D721Med (cell line): ENCODE measurements around the gene HTRA3.

Experiments used
- DNase-seq: peaks from one replicate; pipeline ENCODE4 v3.0.0; 2011; ENCODE audit warnings: low spot score; ENCODE audit not compliant: insufficient read length
- FAIRE-seq: peaks from 2 replicates; lab custom pipeline; 2011; peaks lifted over from hg19 to GRCh38; lab: Jason Lieb, UNC
- TF ChIP-seq, protein P1 (sequence below): IDR thresholded peaks from 2 replicates; pipeline ENCODE4 v1.5.1; 2012; ENCODE audit warnings: mild to moderate bottlenecking, control low read depth; ENCODE audit not compliant: insufficient read depth; ENCODE audit errors: missing control alignments

HTRA3 gene

GRCh38 chr4:8269535-8270417, at the start of gene HTRA3:
HTRA3 (plus strand) TSS chr4:8269754; CDS start chr4:8269969, 215 bp downstream.
- TF ChIP-seq, protein P1, sequence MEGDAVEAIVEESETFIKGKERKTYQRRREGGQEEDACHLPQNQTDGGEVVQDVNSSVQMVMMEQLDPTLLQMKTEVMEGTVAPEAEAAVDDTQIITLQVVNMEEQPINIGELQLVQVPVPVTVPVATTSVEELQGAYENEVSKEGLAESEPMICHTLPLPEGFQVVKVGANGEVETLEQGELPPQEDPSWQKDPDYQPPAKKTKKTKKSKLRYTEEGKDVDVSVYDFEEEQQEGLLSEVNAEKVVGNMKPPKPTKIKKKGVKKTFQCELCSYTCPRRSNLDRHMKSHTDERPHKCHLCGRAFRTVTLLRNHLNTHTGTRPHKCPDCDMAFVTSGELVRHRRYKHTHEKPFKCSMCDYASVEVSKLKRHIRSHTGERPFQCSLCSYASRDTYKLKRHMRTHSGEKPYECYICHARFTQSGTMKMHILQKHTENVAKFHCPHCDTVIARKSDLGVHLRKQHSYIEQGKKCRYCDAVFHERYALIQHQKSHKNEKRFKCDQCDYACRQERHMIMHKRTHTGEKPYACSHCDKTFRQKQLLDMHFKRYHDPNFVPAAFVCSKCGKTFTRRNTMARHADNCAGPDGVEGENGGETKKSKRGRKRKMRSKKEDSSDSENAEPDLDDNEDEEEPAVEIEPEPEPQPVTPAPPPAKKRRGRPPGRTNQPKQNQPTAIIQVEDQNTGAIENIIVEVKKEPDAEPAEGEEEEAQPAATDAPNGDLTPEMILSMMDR, result no peak
- FAIRE-seq (no peak), DNase-seq (no peak)

DNA sequence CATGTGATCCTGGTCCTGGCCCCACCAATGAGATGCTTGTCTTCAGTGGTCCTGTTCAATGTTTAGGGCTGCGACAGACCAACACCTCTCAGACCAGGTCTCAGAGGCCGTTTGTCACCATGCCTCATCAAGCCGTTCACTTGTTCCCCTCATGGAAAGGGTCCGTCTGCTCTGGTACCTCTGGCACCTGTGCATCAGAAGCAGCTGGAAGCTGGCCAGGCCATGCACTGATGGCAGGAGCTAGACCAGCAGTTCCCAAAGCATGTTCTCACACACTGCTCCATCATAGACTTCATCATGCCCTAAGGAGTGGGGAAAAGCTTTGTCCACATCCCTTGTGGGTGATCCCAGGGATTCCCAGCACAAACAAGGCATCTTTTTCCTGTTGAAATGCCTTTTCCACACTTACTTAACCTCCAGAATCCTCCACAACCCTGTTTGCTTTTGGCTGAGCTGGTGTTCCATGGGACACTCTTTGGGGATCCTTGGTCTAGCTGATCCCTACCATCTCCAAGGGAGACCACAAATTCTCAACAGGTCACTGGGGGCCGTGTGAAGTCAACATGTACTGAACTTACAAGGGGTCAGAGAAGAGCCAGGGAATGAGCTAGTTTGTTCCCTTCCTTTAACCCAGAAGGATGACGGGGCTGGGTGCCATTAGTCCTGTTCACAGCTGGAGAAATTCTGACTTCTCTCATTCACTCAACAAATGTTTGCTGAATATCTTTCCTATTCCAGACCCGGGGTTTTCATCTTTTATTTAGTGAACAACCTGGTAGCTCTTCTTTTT, 48.7 kb upstream of the HTRA3 start:
- TF ChIP-seq, protein P1, result no peak
- no peak for FAIRE-seq
- DNase-seq, result no peak

- FAIRE-seq (no peak), DNase-seq (no peak)
- TF ChIP-seq, protein P1, result no peak
These were observed 48.1 kb upstream of the HTRA3 start for GRCh38 chr4:8221476-8221875.

- FAIRE-seq (no peak), DNase-seq (no peak)
- TF ChIP-seq, protein P1, result no peak
These were observed 47.6 kb upstream of the HTRA3 start for GRCh38 chr4:8221985-8222384.

GRCh38 chr4:8222609-8223388, 46.8 kb upstream of the HTRA3 start:
- TF ChIP-seq, protein P1, result no peak
- FAIRE-seq (no peak), DNase-seq (no peak)

DNA sequence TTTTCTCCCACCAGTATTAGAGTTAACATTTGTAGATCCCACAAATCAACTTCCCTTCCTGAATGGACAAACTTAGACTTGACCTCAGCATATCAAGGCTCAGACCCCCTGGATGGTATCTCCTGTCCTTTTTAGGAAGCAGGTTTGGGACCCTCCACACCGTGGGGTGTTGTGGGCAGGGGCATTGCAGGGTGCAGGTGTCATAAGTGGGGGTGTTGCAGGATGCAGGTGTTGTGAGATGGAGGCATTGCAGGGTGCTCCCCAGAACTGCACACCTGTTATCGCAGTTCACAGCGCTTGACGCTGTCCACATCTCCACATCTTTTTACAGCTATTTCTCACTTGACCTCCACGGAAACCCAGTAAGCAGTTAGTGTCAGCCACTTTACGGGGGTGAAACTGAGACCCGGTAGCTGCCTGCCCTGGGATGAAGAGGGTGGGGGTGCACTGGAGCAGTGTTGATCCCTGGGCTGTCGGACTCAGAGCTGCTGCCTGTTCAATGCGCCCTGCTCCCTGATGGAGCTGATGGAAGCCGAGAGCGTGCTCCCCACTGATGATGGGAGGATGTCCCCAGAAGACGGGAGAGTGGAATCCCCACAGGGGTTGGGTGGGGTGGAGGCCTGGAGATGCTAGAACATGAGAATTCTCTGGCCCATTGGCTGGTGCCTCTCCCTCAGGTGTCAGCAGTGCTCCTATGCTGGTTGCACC, 45.1 kb upstream of the HTRA3 start:
- FAIRE-seq (no peak), DNase-seq (no peak)
- TF ChIP-seq, protein P1, result no peak
